Fibroblast of skin of scalp (primary cell): ENCODE measurements around the gene FOXN3.
"Not testable (repeated sequence)": the region's sequence is repeated elsewhere in the genome, so short reads cannot be mapped to it uniquely, and the experiment has no call there.

Experiments used
- DNase-seq: peaks from one replicate; pipeline ENCODE4 v3.0.0-alpha.2; 2013

Gene FOXN3

DNA sequence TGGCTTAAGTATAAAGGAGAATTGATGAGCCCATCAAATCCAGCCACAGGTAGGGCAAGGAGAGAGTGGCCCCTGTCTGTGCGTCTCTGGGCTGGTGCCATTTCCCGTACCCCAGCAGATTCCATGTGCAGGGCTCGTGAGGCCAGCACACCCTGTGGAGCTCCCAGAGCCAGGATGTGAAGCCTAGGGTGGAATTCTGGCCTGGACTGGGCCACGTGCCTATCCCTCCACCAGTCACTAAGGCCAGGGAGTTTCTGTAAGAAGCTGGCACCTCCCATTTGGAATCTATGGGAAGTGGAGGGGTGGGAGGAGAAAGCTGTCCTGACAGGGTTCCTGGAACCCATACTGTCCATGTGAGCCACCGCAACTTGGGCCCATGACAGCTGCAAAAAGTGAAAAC is 148.5 kb downstream of the FOXN3 start:
- no peak for DNase-seq

DNA sequence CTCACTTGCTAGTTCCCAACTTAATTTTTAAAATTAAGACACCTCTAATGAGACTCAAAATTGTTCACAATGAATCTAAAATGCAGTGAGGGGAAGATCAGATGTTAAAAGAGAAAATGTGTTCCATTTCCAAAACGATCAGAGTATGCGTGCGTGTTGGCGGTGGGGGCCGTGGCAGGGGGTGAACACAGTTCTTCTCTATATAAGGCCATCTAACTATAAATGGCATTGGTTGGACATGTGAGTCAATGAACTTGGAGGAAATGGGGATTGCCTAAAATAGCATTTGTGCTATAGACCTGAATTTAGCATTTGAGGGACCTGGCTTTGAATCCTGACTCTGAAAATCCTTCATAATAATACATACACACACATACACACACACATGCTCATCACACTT is 149.4 kb downstream of the FOXN3 start:
- DNase-seq: no peak

DNA sequence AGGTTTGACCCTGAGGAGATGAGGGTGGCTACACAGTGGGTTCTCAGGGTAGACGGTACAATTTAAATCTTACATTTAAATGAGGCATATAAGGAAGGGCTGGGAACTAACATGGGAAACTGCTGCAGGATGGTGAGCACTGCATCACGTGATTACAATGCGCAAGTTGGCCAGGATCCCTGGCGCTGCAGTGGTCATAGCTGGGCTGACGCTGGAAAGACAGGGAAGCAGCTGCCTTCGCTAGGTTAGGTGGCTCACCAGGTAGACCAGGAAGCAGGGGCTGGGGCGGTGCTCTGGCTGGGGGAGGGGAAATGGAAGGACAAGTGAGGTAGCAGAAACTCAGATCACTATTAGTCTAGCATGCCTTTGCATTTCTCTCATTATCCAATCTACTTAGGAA is 149.9 kb downstream of the FOXN3 start:
- no peak for DNase-seq

DNA sequence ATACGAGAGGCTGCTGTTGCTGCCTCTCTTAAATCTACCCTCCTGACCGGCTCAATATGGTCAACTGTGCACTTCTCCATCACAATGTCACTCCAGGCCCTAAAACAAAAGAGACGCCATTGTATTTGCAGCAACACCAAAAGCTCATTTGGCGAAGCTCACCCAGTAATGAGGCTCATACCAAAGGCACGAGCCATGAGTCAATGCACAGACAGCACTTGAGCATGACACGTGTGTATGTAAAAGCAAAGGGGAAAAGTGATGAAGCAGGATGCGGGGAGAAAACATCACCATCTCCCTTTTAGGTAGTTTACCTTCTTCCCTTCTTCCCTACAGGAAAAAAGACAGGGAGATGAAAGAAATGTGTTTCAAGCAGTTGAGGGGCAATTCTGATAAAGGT is 150.3 kb downstream of the FOXN3 start:
- DNase-seq: peak; percentile 51

DNA sequence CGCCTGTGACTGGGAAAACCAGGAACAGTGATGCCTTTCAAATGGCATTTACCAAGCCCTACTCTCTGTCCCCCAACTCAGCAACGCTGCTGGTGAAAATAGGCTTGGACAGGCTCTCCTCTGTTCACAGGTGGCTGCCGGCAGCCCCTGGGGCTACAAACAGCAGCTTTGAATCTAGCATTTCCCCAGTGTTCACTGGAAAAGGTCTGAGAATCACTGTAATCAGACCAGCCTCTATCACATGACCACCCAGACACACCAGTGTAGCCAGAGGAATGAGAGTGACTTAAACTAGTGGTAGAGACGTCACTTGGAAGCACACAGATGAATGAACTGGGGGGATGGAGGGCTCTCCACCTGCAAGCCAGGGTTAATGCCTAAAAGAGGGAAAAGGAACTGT is 151.8 kb downstream of the FOXN3 start:
- DNase-seq: no peak

DNA sequence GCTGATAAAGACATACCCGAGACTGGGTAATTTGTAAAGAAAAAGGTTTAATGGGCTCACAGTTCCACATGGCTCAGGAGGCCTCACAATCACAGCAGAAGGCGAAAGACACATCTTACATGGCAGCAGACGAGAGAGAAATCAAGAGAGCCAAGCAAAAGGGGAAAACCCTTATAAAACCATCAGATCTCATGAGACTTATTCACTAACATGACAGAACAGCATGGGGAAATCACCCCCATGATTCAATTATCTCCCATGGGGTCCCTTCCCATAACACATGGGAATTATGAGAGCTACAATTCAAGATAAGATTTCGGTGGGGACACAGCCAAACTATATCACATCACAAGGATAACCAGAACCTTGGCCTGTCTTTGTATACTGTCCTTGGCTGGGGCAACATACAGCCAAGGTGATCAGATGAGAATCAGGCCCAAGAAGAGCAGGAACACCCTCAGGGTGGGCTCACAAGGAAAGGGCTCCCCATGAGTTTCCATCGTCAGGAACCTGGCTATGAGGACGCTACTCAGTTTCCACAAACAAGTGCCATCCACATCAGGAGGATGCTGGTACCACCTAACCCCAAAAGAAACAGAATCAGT is 152.7 kb downstream of the FOXN3 start:
- DNase-seq: no peak

DNA sequence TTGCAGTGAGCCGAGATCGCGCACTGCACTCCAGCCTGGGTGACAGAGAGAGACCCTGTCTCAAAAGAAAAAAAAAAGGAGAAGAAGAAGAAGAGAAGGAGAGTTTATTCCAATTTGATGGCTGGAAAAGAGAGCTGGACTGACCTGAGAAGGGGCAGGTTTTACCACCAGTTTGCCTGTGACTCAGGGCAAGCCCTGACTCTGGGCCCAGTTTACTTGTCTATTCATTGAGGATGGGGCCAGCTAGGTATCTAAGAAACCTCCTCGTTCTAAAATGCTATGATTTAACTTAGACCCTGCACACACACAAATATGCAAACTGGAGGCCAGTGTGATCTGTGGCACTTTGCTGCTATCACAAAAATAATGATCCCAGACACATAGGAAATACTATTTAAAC is 155.0 kb downstream of the FOXN3 start:
- no peak for DNase-seq

DNA sequence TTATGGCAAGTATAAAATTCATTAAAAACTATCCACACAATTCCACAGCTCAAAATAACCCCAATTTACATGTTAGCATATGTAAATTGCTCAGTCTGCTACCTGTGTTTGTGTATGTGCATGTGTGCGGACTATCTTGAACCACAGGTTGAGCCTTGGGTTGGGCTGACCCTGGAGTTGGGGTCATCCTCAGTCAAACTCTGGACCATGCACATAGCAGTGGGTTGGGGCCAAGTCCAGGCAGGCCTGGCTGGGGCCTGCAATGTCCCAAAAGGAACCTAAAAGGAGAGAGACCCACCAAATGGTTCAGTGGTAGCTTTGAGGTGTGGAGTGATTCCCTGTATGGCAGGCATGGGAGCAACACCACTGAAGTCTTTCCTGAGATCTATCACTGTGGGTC is 156.1 kb downstream of the FOXN3 start:
- no peak for DNase-seq

DNA sequence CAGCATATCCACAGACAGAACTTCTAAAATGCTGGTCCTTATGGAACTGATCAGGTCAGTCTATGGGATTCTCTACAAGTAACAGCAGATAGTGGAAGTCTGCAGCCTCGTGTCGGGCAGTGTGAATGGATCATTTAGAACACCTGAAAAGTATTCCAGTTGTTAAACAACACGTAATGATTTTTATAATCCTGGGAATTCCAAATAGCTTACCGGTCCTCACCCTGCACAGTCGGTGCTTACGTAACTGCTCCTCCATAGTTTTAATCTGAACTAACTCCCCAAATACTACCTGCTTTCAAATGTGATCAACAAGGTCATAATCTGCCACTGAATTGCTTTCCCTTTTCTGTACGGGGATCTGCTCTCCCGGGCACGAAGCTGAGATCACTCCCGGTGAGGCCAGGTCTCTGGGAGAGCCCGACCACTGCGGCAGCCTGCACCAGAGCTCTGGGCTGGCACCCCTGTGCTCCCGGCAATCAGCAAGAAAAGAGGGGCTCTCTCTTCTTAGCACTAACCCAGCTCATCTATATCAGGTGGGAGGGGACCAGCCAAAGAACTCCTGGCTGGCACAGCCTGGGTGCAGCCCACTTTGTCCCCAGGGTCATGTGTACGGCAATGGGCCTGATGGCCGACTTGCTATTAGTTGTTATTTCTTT is 157.0 kb downstream of the FOXN3 start:
- DNase-seq: no peak

DNA sequence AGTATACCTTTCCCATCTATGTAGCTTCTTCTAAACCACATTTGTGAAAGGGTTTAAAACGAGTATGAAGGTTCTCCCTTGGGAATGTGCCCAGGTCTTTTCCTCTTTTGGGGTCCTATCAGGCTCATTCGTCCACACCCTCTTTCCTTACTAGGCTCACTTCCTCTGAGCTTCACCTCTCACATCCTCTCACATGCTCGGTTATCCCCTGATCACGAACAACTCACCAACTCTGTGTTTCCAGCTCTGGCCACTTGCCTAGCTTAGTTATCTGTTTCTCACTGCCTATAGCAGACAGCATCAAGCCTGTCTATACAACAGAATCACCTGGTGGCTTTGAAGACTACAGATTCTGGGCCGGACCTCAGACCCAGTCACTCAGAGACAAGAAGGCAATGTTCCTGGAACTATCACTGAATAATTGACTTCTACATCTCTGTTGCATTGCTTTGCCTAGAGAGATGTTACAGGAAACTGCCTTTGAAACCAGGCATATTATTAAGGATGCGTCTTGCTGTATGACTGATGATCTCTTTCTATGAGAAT is 158.2 kb downstream of the FOXN3 start:
- DNase-seq: no peak

DNA sequence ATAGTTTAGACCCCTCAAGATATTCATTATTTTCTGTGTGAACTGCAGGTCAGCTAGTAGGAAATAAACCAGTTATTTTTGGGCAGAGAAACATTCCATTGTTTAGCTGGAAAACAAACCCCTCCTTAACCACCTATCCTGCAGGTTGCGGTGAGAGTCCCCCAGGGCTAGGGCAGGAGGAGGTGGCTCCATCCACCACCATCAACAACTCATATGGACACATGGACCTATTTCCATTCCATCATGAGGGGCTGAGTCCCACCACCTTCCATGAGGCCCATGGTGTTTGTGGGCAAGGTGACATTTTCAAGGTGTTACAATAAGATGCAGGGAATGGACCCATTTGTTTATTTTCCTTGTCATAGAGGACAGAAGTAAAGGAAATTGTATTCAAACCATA is 160.1 kb downstream of the FOXN3 start:
- DNase-seq: no peak

DNA sequence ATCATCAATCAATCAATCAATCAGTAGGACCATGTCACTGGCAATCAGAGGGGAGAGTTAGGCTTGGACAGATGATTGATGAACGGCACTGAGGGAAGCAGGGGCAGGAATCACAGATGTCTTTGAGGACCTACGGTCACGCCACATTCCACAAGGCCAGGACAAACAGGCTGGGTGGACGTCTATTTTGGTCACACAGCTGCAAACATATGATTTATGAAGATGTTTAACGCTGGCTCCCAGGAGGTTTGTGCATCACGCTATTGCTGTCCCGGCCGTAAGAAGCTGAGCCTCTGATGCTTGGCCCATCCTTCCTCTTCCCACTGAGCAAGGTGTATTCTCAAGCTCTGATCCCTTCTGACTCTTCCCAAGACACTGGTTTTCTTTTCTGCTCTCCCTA is 160.8 kb downstream of the FOXN3 start:
- DNase-seq: no peak

DNA sequence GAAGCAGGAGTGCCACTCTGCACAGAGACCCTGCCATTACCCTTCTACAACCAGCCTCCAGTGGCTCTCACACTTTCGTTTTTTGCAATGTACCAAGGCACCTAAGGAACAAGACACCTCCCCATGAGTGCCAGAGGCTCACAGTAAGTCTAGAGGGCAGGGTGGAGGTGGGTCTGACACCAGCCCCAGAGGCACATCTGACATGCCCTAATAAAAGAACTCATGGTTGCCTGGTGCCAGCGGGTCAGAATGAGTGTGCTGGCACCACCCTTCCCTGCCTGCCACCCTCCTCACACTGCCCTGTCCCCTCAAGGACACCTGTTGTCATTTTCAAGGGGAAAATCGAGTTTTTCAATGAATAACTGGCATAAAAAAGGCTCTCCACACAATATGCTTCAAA is 161.2 kb downstream of the FOXN3 start:
- DNase-seq: no peak

DNA sequence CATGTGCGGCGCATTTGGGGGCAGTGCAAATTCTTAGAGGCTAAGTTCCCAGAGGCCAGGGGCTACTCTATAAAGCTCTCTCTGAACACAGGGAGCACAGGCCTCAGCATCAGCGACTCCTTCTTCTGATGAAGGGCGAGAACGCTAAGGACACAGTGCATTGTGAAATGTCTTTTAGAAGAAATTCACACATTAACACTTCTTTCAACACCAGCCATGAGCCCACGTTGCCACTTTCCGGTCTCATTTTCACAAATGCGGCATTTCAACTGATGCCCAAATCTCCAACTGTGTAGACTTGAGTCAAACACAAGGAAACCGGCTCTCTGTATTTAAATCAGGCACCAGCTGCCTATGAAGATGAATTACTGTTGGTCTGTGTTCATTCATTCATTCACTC is 162.0 kb downstream of the FOXN3 start:
- no peak for DNase-seq

DNA sequence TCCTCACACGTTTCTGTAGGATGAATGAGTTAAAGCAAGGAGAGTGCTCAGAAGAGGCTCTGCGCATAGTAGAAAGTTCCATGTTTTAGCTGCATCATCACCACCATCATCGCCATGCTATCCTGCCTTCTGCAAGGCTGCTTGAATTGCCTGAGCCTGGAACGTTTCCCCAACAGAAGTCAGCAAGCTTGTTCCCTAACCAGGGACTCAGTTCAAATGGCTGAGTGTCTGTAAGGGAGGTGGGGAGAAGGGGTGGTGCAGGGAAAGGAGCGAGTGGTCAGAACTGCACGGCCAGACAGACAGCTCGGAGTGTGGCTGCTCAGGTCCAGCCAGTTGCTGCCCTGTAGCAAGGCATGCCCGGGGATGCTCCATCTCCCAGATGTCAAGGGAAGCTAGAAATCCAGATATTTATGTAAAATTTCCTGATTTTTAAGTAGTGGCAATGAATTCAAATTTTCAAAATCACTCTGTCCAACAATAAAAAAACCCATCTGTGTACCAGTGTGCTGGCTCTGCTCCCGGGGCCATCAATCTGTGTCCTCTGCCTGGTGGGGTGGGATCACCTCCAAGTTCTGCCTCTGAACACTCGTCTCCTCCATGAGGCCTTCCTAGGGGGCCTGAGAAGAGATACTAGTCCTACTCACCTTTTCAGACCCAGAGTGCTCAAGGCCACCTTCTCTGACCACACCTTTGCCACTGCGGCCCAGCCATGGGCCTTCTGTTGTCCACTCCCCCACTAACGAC is 162.7 kb downstream of the FOXN3 start:
- DNase-seq: no peak

DNA sequence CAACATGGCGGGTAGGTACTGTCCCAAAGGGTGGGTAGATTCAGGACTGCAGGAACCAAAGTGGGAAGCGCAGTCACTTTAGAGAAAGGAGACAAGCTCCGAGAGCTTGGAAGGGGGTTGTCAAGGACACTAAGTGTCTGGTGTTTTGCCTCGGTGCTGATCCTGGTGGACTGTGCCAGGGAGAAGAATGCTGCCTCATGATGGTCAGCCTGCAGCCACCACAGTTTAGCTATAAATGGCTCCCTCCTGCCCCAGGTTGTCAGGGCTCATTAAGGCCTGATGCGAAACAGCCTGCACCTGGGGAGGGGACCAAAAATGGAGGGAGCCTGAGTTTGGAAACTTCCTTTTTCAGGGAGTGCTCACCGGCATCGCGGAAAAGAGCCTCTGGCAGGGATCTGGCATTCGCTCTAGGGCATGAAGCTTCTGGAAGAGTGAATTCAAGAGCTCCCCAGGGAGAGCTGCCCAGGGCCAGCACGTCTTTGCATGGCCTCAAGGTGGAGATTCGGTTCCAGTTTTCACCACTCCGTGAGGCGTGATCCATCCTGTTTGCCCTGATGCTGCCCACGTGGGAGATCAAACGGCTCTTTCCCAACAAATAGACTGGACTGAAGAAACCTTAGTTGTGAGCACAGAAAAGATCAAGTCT is 164.0 kb downstream of the FOXN3 start:
- DNase-seq: no peak

DNA sequence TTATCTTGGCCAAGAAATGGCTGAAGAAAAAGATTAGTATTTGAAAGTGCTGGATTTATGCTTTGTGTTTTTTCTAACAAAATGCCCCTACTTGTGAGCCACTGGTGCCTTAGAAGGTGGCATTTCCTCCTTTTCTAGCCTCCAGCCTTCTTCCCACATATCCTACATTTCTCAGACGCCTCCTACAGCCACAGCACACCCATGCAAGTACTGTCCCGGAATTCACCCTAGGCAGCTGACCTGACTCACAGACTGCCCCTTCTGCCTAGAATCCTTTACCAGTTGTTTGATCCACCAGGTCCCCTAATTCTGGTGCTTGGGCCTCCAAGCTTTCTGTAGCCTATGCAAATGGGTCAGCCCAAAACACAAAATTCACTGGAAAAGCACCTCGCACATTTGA is 166.0 kb downstream of the FOXN3 start:
- peak; percentile 35 for DNase-seq

DNA sequence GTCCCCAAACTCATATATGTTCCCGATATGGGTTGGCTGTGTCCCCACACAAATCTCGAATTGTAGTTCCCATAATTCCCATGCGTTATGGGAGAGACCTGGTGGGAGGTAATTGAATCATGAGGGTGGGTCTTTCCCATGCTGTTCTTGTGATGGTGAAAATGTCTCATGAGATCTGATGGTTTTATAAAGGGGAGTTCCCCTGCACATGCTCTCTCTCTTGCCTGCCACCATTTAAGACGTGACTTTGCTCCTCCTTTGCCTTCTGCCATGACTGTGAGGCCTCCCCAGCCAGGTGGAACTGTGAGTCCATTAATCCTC is 166.4 kb downstream of the FOXN3 start:
- not testable (repeated sequence) for DNase-seq

DNA sequence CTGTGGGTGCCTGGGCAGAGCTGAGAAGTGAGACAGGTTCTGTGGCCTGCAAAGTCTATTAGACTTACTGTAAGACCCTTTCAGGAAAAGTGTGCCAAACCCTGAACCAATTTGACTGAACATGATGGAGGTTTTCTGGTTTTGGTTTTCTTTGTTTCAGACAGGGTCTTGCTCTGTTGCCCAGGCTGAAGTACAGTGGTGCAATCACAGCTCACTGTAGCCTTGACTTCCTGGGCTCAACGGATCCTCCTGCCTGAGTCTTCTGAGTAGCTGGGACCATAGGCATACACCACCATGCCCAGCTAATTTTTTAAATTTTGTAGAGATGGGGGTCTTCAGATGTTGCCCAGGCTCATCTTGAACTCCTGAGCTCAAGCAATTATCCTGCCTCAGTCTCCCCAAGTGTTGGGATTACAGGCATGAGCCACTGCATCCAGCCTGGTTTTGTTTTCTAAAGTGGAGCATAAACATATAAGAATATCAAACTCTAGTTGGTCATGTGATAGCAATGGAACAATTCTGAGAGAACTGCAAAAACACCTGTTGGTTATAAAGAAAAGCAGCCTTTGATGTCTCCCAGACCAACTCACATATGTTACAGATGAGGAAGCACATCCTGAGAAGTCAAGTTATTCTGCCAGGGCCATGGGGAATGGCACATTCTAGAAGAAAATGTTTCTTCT is 166.9 kb downstream of the FOXN3 start:
- DNase-seq: no peak

DNA sequence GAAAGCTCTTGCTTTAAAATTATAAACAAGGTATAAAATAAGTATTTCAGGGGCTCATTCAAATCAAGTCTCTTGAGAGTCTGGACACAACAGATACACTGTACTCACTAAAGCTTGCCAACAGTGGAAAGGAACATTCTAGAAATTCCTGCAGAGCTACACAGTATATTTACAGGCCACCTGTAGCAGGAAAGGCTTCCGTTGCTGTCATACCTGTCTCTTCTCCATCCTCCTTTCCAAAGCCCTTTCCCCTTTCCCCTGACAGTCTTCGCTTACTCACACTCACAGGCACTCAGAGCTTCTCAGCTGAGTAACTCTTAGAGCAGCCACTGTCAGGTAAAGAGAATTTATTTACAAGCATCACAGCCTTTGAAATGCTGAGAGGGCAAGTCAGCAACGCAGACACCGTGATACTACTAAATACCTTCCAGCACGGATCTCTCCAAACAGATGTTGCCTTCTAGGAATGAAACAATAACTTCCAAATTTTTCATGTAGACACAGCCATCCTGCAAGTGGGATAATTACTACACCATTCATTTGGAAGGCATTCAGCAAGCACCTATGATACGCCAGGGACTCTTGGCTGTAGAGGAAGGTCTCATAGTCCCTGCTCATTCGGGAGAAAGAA is 167.9 kb downstream of the FOXN3 start:
- no peak for DNase-seq

DNA sequence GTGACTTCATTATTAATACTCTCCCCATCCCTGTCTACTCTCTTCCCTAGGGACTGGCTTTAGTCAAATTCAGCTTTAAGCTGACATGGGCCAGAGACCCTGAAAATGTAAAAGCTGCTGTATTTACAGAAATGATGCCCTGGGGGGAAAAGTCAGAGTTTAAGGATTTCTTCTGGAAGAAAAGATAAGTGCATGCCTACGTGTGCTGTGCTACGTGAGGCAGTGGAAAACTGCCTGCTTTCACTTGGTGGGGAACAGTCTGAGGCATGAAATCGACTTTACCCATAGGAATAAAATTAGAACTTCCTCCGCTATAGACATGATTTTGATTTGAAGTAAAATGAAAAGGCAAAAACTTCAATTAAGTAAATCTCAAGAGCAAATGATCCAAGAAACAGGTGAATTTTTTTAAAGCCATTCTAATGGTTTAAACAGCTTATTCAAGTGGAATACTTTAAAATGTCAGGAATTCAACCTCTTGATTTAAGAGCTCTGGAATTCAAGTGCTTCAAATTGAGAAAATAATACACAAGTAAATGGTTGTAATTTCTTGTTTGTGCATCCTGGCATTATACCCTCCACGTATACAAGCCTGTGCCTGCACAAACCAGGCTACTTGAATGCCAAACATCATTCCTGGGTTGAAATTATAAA is 168.5 kb downstream of the FOXN3 start:
- no peak for DNase-seq
